ENCODE measurements around the gene MICAL1.
A peak's percentile ranks its signal among the peaks of the same experiment; 100 is the strongest.
"Not testable (repeated sequence)": the region's sequence is repeated elsewhere in the genome, so short reads cannot be mapped to it uniquely, and the experiment has no call there.

MICAL1 gene

DNA sequence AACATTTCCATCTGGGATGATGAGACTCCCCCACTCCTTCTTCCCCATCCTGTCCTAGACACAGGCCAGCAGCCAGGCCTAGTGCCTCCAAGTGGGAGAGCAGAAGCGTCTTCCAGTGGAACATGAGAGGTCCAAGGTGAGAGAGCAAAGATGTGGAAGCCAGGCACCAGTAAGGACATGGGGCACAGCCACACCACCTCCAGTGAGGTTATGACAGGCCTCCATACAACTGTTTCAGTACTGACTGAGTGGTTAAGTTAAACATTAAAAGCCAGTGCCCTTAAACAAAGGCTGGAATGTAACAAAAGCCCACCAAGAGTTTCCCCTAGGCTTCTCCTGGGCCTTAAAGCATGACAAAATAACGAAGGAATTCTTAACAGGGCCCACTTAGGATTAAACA is 22.2 kb upstream of the MICAL1 start:
- no peak for DNase-seq (ENCODE audit: low read depth)

DNA sequence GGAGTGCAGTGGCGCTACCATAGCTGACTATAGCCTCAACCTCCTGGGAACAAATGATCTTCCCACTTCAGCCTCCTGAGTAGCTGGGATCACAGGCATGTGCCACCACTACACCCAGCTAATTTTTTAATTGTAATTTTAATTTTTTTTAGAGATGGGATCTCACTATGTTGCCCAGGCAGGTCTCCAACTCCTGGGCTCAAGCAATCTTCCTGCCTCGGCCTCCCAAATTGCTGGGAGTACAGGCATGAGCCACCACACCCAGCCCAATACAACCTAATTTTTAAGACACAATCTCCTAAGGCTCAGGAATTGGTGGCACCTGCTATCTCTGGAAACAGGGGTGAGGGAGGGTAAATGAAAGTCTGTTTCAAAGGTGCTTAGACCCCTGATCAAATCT is 21.6 kb upstream of the MICAL1 start:
- DNase-seq (ENCODE audit: low read depth), result no peak

DNA sequence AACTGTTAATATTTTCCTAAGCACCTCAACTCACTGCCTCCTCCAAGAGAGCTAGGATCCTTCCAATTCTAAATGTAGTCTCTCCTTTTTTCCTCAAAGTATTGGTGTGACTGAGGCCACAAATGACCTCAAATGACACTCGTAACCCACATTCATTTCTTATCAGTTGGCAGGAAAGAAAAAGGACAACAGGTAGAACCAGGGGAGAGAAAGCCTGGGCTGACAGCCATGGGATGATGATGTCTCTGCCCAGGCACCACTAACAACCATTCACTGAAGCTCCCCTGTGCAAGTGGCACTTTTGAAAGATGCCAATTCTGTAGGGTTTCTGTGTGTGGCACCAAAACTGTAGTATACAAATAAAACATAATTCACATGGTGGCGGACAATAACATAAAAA is 20.1 kb upstream of the MICAL1 start:
- no peak for DNase-seq (ENCODE audit: low read depth)

DNA sequence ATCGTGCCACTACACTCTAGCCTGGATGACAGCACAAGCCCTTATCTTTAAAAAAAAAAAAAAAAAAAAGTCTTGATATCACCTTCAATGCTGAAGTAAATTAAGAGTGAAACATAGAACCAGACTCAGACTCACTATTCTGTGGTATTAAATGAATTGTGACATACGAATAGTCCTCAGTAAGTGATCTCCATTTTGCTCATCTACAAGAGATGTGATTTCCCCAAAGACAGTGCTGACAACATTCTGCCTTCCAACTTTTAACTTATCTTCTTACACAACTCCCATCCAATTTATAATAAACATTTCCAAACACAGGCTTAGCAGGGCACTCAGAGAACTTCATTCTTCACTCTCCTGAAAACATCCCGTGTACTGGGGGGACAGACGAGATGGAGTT is 19.4 kb upstream of the MICAL1 start:
- DNase-seq (ENCODE audit: low read depth), result no peak

DNA sequence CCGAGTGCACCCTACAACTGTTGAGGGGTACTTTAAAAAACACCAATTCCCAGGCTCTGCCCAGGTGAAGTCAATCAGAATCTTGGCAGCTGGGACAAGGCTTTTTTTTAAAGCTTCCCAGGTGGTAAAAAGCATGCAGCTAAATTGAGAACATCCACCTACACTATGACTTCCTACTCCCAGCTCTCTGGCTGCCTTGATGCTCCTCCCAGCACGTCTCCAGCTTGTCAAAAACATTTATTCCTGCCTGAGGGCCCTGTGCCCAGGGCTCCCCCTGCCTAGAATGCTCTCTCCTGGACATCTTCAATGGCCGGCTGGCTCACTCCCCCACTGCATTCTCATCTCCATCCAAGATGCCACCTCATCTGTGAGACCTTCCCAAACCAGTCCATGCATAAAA is 17.5 kb upstream of the MICAL1 start:
- DNase-seq (ENCODE audit: low read depth), result no peak

DNA sequence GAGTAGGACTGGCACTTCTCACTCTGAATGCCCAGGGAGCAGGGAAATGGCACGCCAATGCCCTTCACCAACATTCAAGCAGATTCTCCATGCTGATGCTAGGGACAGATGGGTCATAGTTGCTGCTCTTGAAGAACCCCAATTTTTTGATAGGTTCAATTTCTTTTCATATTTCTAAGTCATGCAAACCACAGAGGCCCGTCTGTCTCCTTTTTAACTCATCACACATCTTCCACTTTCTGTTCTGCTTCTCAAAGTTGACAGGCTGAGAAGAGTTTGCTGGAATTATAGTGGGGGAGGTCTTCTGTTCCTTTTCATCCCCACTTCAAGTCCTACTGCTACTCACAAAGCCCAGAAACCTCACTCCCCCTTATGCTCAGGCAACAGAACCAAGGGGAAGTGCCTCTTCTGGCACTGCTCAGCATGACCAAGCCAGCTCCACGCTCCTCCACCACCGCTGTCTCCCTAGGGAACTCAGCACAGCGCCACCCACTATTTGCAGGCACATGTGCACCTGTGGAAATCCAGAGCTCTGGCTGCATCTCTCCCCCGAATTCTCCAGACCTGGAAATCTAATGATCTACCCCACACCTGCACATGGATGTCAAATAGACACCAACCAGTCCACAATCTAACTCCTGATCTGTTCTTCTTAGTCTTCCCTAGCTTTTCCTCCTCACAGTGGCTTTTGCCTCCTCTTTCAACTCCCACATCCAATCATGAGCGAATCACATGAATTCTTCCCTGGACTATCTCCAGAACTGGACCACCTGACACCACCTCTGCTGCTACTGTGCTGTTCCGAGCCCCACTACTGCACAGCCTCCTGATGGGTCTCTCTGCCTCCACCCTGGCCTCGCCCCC is 16.8 kb upstream of the MICAL1 start:
- DNase-seq (ENCODE audit: low read depth), result no peak

DNA sequence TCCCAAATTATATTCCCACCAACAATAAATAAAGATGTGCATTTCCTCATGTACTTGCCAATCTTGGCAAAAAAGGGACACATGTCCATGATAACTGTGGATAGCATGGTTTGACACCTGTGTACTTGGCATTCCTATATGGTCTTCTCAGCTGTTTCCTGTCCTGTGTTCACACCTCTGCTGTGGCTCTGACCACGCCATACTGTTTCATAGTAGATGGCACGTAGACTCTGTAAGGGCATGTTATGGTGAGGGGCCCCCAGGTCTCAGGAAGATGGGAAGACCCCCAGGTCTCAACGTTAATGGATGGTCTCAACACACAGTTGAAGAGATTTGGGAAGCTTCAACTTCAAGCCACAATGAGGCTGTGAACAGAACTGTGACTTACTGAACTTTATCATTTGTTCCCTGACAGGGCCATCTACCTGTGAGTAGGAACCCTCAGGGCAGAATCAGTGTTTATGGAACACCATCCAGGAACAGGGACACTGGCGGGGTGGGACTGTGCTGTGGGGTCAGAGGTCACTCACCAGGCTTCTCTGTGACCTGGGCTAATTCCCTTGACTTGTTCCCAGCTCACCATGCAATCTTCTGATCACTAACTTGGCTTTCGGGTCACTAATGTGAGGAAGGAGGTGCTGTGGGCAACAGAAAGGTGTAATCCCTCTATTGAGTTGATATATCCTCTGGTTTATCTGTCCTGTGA is 15.7 kb upstream of the MICAL1 start:
- DNase-seq (ENCODE audit: low read depth), result no peak

DNA sequence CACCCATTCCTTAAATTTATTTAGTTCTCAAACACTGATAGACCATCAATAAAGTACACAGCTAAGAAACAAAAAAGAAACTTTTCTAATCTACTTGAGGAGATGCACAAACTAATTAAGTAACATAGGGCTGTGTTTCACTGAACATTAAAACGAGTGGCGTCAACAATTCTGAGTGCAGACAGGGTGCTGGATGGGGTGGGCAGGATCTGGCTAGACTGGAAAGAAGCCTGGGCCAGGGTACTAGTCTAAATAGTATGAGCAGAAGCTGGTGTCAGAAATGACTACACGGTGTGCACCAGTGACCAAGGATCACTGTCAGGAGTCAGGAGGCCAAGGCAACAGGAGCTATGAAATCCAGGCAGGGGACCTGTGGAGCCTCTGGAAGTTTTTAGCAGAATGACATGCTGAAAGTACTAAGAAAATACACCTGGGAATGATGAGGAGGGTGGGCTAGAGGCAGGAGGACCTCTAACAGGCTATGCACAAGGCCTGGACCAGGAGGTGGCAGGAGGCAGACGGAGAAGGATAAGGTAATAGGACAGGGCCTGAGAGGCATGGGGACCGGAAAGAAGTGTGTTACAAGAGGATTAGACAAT is 14.1 kb upstream of the MICAL1 start:
- no peak for DNase-seq (ENCODE audit: low read depth)

DNA sequence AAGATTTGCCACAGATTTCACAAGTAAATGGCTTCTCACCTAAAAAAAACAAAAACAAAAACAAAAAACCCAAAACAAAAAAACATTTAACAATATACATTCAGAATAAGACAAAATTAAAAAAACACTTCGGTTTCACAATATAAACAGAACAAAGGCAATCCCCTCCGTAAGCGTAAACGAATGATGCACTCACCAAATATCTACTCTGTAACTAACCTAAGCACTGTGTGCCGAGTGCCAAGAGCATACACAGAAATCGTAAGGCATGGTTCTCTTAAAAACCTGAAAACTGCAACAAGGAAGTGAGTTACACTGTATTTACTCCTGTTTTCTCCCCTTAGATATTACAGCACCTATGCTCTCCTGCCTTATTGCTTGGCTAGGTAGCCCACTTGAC is 12.1 kb upstream of the MICAL1 start:
- DNase-seq (ENCODE audit: low read depth), result no peak

DNA sequence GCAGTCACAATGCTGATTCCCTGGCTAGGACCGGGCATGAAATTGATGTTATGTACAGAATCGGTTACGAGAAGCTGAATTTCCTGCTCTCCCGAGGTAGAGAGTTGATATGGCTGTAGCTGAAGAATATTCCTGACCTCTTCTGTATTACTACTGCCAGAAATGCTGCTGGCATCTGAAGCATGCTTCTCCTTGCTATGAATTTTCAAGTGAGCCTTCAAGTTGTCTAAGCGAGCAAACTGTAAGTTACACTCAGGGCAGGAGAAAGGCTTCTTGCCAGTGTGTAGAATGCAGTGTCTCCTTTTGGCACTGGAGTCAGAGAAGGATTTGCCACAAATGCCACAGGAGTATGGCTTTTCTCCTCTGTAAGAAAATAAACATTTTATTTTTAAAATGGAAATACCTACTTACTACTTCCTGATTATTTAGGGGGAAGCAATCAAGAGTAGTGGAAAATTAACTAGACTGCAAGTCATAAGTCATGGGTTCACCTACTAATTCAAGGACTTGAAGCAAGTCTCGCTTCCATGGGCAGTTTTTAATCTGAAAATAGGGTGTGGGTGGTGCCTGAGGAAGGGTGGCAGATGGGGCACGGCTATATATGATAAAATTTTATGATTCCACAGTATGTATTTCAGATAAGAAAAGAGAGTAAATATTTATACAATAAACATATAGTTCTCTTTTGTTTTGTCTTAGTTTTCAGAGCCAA is 10.8 kb upstream of the MICAL1 start:
- DNase-seq (ENCODE audit: low read depth), result no peak

DNA sequence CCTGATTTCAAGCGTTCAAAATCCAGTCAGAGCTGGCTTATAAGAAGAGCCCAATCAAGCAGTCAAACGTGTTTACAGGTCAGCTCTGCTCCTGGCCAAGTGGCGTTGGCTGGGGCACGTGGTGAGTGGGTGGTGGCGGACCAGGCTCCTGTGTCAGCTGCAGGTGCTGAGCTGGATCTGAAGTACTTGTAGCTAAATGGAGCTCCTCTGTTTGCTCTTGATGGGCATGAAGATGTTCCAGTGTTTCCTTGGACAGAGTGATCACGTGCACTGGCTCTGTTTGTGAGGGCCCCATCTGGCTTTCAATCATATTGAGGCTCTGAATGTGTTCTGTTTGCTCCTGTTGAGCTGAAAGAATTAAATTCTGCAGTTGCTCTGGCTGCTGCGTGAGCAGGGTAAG is 10.2 kb upstream of the MICAL1 start:
- DNase-seq (ENCODE audit: low read depth), result no peak

DNA sequence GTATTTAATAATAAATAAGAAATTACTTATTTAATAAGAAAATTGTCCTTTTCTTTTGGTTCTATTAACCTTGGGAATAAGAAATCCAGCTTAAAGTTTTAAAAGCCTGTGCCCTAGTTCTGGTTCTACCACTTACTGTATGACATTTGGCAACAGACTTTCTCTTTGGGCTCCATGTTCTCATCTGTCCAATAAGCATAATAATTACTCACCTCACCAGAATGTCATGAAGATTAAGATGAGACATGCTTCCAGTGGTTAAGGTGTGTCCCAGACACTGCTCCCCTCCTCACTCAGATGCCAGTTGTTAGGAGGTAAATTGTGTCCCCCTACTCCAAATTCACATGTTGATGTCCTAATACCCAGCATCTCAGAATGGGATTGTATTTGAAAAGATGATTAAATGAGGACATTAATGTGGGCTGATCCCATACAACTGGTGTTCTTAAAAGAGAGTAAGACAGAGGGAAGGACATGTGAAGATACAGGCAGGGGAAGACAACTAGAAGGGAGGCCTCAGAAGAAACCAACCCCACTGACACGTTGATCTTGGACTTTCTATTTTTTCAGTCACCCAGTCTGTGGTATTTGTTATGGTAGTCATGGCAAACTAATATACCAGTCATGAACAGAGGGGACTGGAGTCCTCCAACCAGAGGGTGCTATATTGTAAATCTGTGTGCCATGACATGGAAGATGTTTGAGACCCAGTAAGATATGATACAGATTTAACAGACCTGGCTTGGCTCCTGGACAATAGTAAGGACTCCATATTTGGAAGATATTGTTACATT is 6.4 kb upstream of the MICAL1 start:
- no peak for DNase-seq (ENCODE audit: low read depth)

DNA sequence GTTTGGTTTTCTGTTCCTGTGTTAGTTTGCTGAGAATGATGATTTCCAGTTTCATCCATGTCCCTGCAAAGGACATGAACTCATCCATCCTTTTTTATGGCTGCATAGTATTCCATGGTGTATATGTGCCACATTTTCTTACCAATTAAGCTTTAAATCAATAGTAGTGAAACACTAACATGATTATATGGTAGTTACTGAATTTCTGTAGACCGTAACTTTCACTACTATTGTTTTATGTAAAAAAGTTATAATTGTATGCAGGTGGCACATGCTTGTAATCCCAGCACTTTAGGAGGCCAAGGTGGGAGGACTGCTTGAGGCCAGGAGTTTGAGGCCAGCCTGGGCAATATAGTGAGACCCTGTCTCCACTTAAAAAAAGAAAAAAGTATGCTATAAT is 5.6 kb upstream of the MICAL1 start:
- DNase-seq (ENCODE audit: low read depth), result not testable (repeated sequence)

DNA sequence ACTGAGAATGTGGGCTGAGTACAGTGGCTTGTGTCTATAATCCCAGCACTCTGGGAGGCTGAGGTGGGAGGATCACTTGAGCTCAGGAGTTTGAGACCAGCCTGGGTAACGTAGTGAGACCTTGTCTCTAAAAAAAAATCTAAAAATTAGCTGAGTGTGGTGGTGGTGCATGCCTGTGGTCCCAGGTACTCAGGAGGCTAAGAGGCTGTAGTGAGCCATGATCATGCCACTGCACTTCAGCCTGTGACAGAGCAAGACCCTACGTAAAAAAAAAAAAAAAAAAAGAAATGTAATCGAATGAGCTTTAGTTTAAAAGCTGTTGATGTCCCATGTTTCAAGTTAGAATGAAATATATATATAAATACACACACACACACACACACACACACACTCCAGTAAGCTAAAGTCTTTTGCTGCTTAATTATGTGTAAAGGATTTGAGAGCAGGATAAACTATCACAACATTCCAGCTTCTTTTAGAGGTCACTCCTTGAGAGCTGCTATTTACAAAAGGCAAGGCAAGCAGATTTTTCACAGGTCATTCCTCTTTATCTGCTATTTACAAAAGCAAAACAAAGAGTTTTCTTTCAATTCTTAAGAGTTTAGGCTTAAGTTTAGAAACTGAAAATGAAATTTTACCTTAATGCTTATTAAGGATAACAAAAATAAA is 4.7 kb upstream of the MICAL1 start:
- no peak for DNase-seq (ENCODE audit: low read depth)

DNA sequence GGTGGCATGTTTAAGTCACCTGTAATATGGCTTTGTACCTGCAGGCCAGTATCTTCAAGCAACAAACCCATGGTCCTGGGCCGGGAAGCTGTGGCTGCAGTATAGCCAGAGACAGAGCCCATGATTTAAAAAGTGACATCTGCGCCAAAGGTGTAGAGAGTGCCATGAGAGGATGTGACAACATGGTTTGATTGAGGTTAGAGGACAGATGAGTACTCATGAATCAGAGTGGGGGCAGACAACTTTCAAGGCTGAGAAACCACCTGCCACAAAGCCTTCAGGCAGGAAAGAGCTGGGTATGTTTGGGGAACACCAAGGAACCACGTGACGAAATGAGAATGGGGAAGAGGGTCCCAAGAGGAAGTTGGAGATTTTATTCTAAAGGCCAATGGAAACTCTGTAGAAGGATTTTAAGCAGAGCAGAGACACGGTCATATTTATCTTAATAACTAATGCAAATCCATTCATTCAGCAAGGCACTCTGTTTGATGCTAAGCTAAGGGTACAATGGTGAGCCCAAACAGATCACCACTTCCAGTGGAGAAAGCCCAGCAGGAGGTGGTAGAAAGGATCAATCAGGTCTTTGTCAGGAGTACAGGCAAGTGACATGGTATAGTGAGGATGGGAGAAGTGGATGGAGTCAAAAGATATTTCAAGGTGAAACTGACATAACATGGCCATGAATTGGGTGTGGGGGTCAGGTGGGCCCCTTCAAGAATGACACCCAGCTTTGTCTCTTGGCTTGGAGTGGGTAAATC is 3.4 kb upstream of the MICAL1 start:
- peak; percentile 29 for DNase-seq (ENCODE audit: low read depth)

DNA sequence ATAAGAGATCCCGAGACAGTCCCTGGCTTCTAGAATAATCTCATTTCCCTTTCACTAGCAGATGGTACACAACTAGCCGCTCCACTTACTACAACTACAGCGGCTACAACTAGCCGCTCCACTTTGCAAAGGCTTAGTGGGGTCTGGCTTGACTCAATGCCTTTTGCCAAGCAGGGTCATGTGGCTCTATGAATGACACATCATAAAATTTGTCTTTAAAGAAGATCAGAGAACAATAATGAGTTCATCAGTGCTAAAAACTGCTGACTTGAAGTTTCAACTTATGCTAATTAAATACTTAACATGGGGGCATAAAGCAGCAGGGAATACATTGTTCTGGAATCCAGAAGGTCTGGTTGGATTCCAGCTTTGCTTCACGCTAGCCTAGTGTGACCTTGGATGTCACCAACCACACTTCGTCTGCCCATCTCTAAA is 2.0 kb upstream of the MICAL1 start:
- no peak for DNase-seq (ENCODE audit: low read depth)

DNA sequence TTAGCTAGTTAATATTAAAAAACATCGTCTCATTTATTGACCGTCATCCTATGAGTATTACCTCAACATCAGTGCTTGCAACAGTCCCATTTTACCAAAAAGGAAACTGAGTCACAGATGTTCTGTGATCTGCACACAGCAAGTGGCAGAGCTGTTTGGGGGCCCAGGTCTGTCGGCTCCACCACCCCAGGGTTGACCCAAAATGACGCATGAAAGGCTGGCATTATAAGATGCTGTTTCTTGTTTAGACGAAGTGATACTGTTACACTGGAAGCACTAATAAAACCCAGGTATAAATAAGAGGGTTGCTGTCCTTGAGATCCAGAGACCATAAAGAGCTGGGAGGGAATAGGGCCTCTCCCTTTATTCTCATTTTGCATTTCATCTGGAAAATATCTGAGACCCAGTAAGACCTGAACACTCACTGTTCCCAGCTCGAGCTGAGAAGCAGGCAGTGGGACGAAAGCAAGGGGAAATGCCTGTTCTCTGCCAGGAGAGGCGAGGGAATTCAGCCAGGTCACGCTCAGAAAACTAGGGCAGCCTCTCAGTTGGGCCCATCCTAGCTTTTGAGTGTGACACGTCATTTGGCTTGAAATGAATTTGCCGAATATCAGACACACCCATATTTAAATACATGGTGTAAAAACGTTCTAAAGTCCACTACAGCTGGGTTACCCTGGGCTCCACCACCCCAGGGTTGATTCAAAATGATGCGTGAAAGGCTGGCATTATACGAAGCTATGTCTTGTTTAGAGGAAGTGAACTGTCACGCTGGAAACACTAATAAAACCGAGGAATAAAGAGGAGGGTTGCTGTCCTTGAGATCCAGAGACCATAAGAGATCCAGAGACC is 1.4 kb upstream of the MICAL1 start:
- no peak for DNase-seq (ENCODE audit: low read depth)

DNA sequence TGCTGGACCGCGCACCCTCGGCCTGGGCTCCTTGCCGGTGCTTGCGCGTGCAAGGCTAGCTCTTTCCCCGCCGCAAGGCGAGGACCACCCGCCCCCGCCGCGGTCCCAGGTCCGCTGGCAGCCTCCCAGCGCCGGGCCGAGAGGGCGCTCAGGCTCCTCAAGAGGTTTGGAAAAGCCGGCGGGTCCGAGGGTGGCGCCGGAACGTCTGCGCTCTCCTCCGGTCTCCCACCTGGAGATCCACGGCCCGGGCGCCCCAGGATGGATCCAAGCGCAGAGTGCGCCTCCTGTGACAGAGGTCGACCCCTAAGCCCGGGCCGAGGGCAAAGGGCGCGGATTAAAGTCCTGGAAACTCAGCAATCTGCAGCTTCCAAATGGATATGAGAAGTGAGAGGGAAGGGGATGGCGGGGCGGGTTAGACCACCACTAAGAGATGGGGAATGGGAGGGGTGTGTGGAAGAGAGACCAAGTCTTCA is 575 bp upstream of the MICAL1 start:
- no peak for DNase-seq (ENCODE audit: low read depth)

Measured in activated T-helper 9 cell treated with anti-CD3 and anti-CD28 coated beads, Interleukin-2, amount 50 U/mL, for 16 hours (primary cell).